HG02759 (cell line): ENCODE data around the gene TRABD2B.
A peak's percentile ranks its signal among the peaks of the same experiment; 100 is the strongest.

Experiments
- ATAC-seq: cut with Tn5 transposase; IDR thresholded peaks from one replicate; pipeline ENCODE4 v1.9.1; 2021; ENCODE audit warnings: mild to moderate bottlenecking, moderate library complexity; ENCODE audit not compliant: unreplicated experiment

TRABD2B gene

GRCh38 chr1:47886141-47886540, 111.0 kb downstream of the TRABD2B start:
- ATAC-seq: no peak

GRCh38 chr1:47885062-47885830, 111.9 kb downstream of the TRABD2B start:
- ATAC-seq: no peak

- ATAC-seq: no peak
Measured at GRCh38 chr1:47883963-47884362, 113.2 kb downstream of the TRABD2B start.

- no peak for ATAC-seq
Measured at GRCh38 chr1:47881505-47882442, 115.4 kb downstream of the TRABD2B start.

GRCh38 chr1:47876587-47876963, 120.6 kb downstream of the TRABD2B start:
- no peak for ATAC-seq

GRCh38 chr1:47875831-47876586, 121.2 kb downstream of the TRABD2B start:
- peak; percentile 55 for ATAC-seq

- no peak for ATAC-seq
Measured at GRCh38 chr1:47875036-47875435, 122.1 kb downstream of the TRABD2B start.

GRCh38 chr1:47873337-47873736, 123.8 kb downstream of the TRABD2B start:
- ATAC-seq: no peak

- no peak for ATAC-seq
Measured at GRCh38 chr1:47872886-47873285, 124.3 kb downstream of the TRABD2B start.

- no peak for ATAC-seq
Measured at GRCh38 chr1:47871799-47872353, 125.3 kb downstream of the TRABD2B start.

- no peak for ATAC-seq
Measured at GRCh38 chr1:47870946-47871676, 126.1 kb downstream of the TRABD2B start.

GRCh38 chr1:47870480-47870879, 126.7 kb downstream of the TRABD2B start:
- no peak for ATAC-seq

GRCh38 chr1:47868348-47868676, 128.9 kb downstream of the TRABD2B start:
- ATAC-seq: no peak

GRCh38 chr1:47867438-47868347, 129.5 kb downstream of the TRABD2B start:
- ATAC-seq: no peak

- no peak for ATAC-seq
Measured at GRCh38 chr1:47866601-47867437, 130.4 kb downstream of the TRABD2B start.

GRCh38 chr1:47865881-47866535, 131.2 kb downstream of the TRABD2B start:
- ATAC-seq: no peak

- ATAC-seq: no peak
Measured at GRCh38 chr1:47859092-47859743, 138.0 kb downstream of the TRABD2B start.
